ENCODE measurements around the gene S100A1. TPM values are rescaled to one million over a fixed set of nuclear protein-coding genes. Genes with fewer than 3 reads are reported as not detected.

The S100A1 gene
- total RNA-seq, 1 experiment from 2014 or later, result not detected

- Mint-ChIP-seq H3K4me1 (ENCODE audit: insufficient read depth, unreplicated experiment) (peaks cover 38% of the 10 kb centered on the region), H3K4me3 (ENCODE audit: unreplicated experiment) (peak overlapping the region; percentile 90), H3K9me3 (ENCODE audit: unreplicated experiment) (no peaks in the 10 kb centered on the region), H3K27me3 (ENCODE audit: insufficient read depth, unreplicated experiment) (no peaks in the 10 kb centered on the region), H3K36me3 (ENCODE audit: insufficient read depth, unreplicated experiment) (peaks cover 62% of the 10 kb centered on the region), H3K27ac (ENCODE audit: low read depth, unreplicated experiment) (peak overlapping the region; percentile 94)
- POLR2A ChIA-PET, result interaction anchor here (1.1 to 27.9 kb wide), 10 partner anchors 11 to 92 kb away, joined by 3 to 1272 read pairs (median 8); partner anchors contain the start of genes CHTOP, ILF2, S100A1 and S100A13
- no peak for DNase-seq (ENCODE audit: unreplicated experiment)
- no TSS peak for BruUV-seq (replicated peaks)
- CTCF ChIA-PET, result interaction anchor here (0.7 to 3.3 kb wide), 9 partner anchors 9 to 100 kb away, joined by 3 to 17 read pairs (median 4); partner anchors contain the start of genes S100A13 and S100A14
- intact Hi-C loops (cut with micrococcal nuclease), result loop anchor here (2.0 kb wide), 1 partner anchor 35 kb away; no protein-coding TSS in a partner anchor
- no peak for TF ChIP-seq CTCF (IDR thresholded peaks at IDR 0.05; ENCODE audit: unreplicated experiment)
Observed at GRCh38 chr1:153608089-153608682, 20.0 kb upstream of the S100A1 start.

GRCh38 chr1:153608742-153609584 is 19.3 kb upstream of the S100A1 start:
- H3K36me3 Mint-ChIP-seq (ENCODE audit: insufficient read depth, unreplicated experiment), result peaks cover 62% of the 10 kb centered on the region
- peak; percentile 99 for DNase-seq (ENCODE audit: unreplicated experiment)
- intact Hi-C loops (cut with micrococcal nuclease), result loop anchor here (1.0 to 2.0 kb wide), 2 partner anchors 36 to 76 kb away; no protein-coding TSS in a partner anchor
- no peaks in the 10 kb centered on the region for H3K27me3 Mint-ChIP-seq (ENCODE audit: insufficient read depth, unreplicated experiment)
- POLR2A ChIA-PET, result interaction anchor here (0.5 to 27.9 kb wide), 11 partner anchors 12 to 93 kb away, joined by 3 to 1272 read pairs (median 10); partner anchors contain the start of genes CHTOP, S100A1, S100A13 and S100A14
- BruUV-seq (replicated peaks), result no TSS peak
- no peak for TF ChIP-seq CTCF (IDR thresholded peaks at IDR 0.05; ENCODE audit: unreplicated experiment)
- no peaks in the 10 kb centered on the region for H3K9me3 Mint-ChIP-seq (ENCODE audit: unreplicated experiment)
- H3K4me3 Mint-ChIP-seq (ENCODE audit: unreplicated experiment), result peak overlapping the region; percentile 90
- peaks cover 45% of the 10 kb centered on the region for H3K4me1 Mint-ChIP-seq (ENCODE audit: insufficient read depth, unreplicated experiment)
- CTCF ChIA-PET, result interaction anchor here (0.7 to 3.3 kb wide), 6 partner anchors 8 to 99 kb away, joined by 3 to 17 read pairs (median 4); partner anchors contain the start of gene S100A14
- peak overlapping the region; percentile 94 for H3K27ac Mint-ChIP-seq (ENCODE audit: low read depth, unreplicated experiment)

GRCh38 chr1:153609585-153609907 is 18.7 kb upstream of the S100A1 start:
- H3K27me3 Mint-ChIP-seq (ENCODE audit: insufficient read depth, unreplicated experiment), result no peaks in the 10 kb centered on the region
- intact Hi-C loops (cut with micrococcal nuclease), result loop anchor here (1.0 to 2.0 kb wide), 2 partner anchors 37 to 76 kb away; no protein-coding TSS in a partner anchor
- peaks cover 57% of the 10 kb centered on the region for H3K36me3 Mint-ChIP-seq (ENCODE audit: insufficient read depth, unreplicated experiment)
- H3K4me3 Mint-ChIP-seq (ENCODE audit: unreplicated experiment), result peak overlapping the region; percentile 90
- ChIA-PET CTCF (interaction anchor here (1.2 to 11.8 kb wide), 4 partner anchors 25 to 99 kb away, joined by 4 to 214 read pairs (median 6); no protein-coding TSS in a partner anchor), POLR2A (interaction anchor here (0.9 to 27.9 kb wide), 10 partner anchors 12 to 94 kb away, joined by 3 to 1272 read pairs (median 16); partner anchors contain the start of genes CHTOP, S100A1, S100A13 and S100A14)
- H3K9me3 Mint-ChIP-seq (ENCODE audit: unreplicated experiment), result no peaks in the 10 kb centered on the region
- no peak for TF ChIP-seq CTCF (IDR thresholded peaks at IDR 0.05; ENCODE audit: unreplicated experiment)
- TSS peak; percentile 57 for BruUV-seq (replicated peaks)
- H3K4me1 Mint-ChIP-seq (ENCODE audit: insufficient read depth, unreplicated experiment), result peaks cover 51% of the 10 kb centered on the region
- peak overlapping the region; percentile 94 for H3K27ac Mint-ChIP-seq (ENCODE audit: low read depth, unreplicated experiment)
- DNase-seq (ENCODE audit: unreplicated experiment), result peak; percentile 34
